PC-3 (cell line): ENCODE measurements around the gene ZNF132. TPM values are rescaled to one million over a fixed set of nuclear protein-coding genes. Genes with fewer than 3 reads are reported as not detected.

Experiments
- ATAC-seq: fragments of 200-7000 bp; cut with Tn5 transposase; 2 replicates; pipeline ENCODE4 v1.9.1; 2020; ENCODE audit warnings: mild to moderate bottlenecking, moderate library complexity
- BruUV-seq: library from RNA; stranded (reverse); fragments of 400-500 nt; replicated peaks from 2 replicates; lab custom pipeline; 2021; lab: Mats Ljungman, UMichigan
- CTCF ChIA-PET: fragments of 300-600 bp; sonication (Branson Sonifier 250); formaldehyde crosslinking; loops from one replicate; lab custom pipeline; 2022; ENCODE audit warnings: antibody characterized with exemption; lab: Charles Lee
- POLR2A ChIA-PET: fragments of 300-600 bp; sonication (Branson Sonifier 250); formaldehyde crosslinking; loops from one replicate; lab custom pipeline; 2022; ENCODE audit warnings: antibody characterized with exemption; ENCODE audit not compliant: unreplicated experiment; lab: Charles Lee
- DNase-seq: peaks from one replicate; pipeline ENCODE4 v3.0.0-alpha.2; 2015
- H2AFZ ChIP-seq: fragments of 300-600 bp; sonication (generic); 2 replicates; pipeline ENCODE4 v1.6.0; 2016; ENCODE audit warnings: antibody characterized with exemption, low read length
- H3F3A ChIP-seq: fragments of 300-600 bp; sonication (generic); one replicate; pipeline ENCODE4 v1.6.0; 2017; ENCODE audit warnings: antibody characterized with exemption, low read length, control low read depth, mild to moderate bottlenecking; ENCODE audit not compliant: unreplicated experiment
- H3K27ac ChIP-seq: fragments of 300-600 bp; sonication (generic); 2 replicates; pipeline ENCODE4 v1.5.1; 2016; ENCODE audit warnings: mild to moderate bottlenecking, low read length
- H3K27me3 ChIP-seq: fragments of 300-600 bp; sonication (generic); 2 replicates; pipeline ENCODE4 v1.6.1; 2016; ENCODE audit warnings: low read length, mixed read lengths
- H3K36me3 ChIP-seq: fragments of 300-600 bp; sonication (generic); 2 replicates; pipeline ENCODE4 v1.6.1; 2016; ENCODE audit warnings: low read depth, mixed run types, low read length, mixed read lengths
- H3K4me1 ChIP-seq: fragments of 300-600 bp; sonication (generic); 2 replicates; pipeline ENCODE4 v1.5.1; 2016; ENCODE audit warnings: low read length; ENCODE audit not compliant: insufficient read depth
- H3K4me2 ChIP-seq: fragments of 300-600 bp; sonication (generic); 2 replicates; pipeline ENCODE4 v1.6.0; 2016; ENCODE audit warnings: low read length
- H3K4me3 ChIP-seq: fragments of 300-600 bp; sonication (generic); 2 replicates; pipeline ENCODE4 v1.5.1; 2016; ENCODE audit warnings: mild to moderate bottlenecking, low read length, mixed read lengths
- H3K79me2 ChIP-seq: fragments of 300-600 bp; sonication (generic); 2 replicates; pipeline ENCODE4 v1.6.1; 2017; ENCODE audit warnings: low read length, mixed read lengths
- H3K9ac ChIP-seq: fragments of 300-600 bp; sonication (generic); 2 replicates; pipeline ENCODE4 v1.6.0; 2016; ENCODE audit warnings: mild to moderate bottlenecking, low read length
- H3K9me2 ChIP-seq: fragments of 300-600 bp; sonication (generic); replicated peaks from 2 replicates; pipeline ENCODE4 v1.6.1; 2016; ENCODE audit warnings: mixed run types, low read length, mixed read lengths
- H3K9me3 ChIP-seq: fragments of 300-600 bp; sonication (generic); 2 replicates; pipeline ENCODE4 v1.6.1; 2016; ENCODE audit warnings: low read length, mixed read lengths
- H4K20me1 ChIP-seq: fragments of 300-600 bp; sonication (generic); 2 replicates; pipeline ENCODE4 v1.6.1; 2016; ENCODE audit warnings: low read length, mixed read lengths
- CTCF ChIP-seq: fragments of 300-600 bp; sonication (generic); conservative IDR thresholded peaks from 2 replicates; pipeline ENCODE4 v1.5.1; 2017; ENCODE audit warnings: antibody characterized with exemption, low read depth, mild to moderate bottlenecking, low read length
- EZH2 ChIP-seq: fragments of 300-600 bp; sonication (generic); IDR thresholded peaks from one replicate; pipeline ENCODE4 v1.6.1; 2017; ENCODE audit warnings: antibody characterized with exemption, mild to moderate bottlenecking, low read length; ENCODE audit not compliant: unreplicated experiment
- EZH2phosphoT487 ChIP-seq: fragments of 300-600 bp; sonication (generic); IDR thresholded peaks from 2 replicates; pipeline ENCODE4 v1.6.1; 2018; ENCODE audit warnings: mild to moderate bottlenecking, antibody characterized with exemption, low read length, borderline replicate concordance
- intact Hi-C: fragments of 100-400 bp; cut with micrococcal nuclease; formaldehyde crosslinking; loops from 2 replicates; pipeline ENCODE4 v1.9.0; 2023
- total RNA-seq: library from RNA; depleted of rRNA; stranded (reverse); fragments of >200 nt; gene quantifications from 2 replicates; pipeline ENCODE4 v1.2.3, GENCODE V29; 2014

The ZNF132 gene
- total RNA-seq, 1 experiment from 2014 or later, result not detected

GRCh38 chr19:58429745-58430144 is 10.2 kb downstream of the ZNF132 start:
- POLR2A ChIA-PET, result no interaction called here
- Histone ChIP-seq H3K9me2 (no peaks in the 10 kb centered on the region), H4K20me1 (no peaks in the 10 kb centered on the region), H3K79me2 (no peaks in the 10 kb centered on the region), H3K4me2 (no peak overlapping the region), H3K4me3 (no peak overlapping the region), H3F3A (no peaks in the 10 kb centered on the region), H3K27ac (no peak overlapping the region), H3K36me3 (peaks cover 28% of the 10 kb centered on the region), H3K9ac (no peak overlapping the region), H2AFZ (no peak overlapping the region), H3K27me3 (no peaks in the 10 kb centered on the region), H3K9me3 (peaks cover 19% of the 10 kb centered on the region), H3K4me1 (no peaks in the 10 kb centered on the region)
- CTCF ChIA-PET, result no interaction called here
- DNase-seq (no peak), ATAC-seq (no peak)
- BruUV-seq, result no TSS peak
- TF ChIP-seq CTCF, result no peak
- TF ChIP-seq EZH2, result no peak
- TF ChIP-seq EZH2phosphoT487, result no peak
- intact Hi-C loops, result no loop called here

DNA sequence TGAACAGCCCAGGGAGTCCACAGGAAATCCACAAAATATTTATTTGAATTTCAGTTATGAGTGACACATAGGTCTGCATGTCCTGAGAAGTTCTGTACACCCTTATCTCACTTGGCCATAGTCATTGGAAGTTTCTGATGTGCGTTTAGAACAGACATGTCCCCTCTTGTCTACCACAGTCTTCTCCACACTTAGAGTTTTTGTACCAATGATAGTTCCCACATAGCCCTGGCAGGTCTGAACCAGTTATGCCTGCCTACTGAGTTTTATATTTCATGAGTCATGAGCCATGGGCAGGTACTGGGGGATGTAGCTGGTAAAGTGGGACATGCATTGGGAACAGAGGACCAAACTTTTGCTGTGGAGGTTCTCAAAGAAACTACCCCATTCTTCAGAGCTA is 11.3 kb downstream of the ZNF132 start:
- Histone ChIP-seq H3K79me2 (no peaks in the 10 kb centered on the region), H3K9me3 (peaks cover 9% of the 10 kb centered on the region), H3K27ac (no peak overlapping the region), H3K9ac (no peak overlapping the region), H3F3A (no peaks in the 10 kb centered on the region), H2AFZ (no peak overlapping the region), H3K27me3 (no peaks in the 10 kb centered on the region), H3K4me1 (no peaks in the 10 kb centered on the region), H4K20me1 (no peaks in the 10 kb centered on the region), H3K4me3 (no peak overlapping the region), H3K4me2 (no peak overlapping the region), H3K9me2 (no peaks in the 10 kb centered on the region), H3K36me3 (peaks cover 18% of the 10 kb centered on the region)
- BruUV-seq, result no TSS peak
- ChIA-PET POLR2A (no interaction called here), CTCF (no interaction called here)
- DNase-seq (no peak), ATAC-seq (no peak)
- intact Hi-C loops, result no loop called here
- no peak for TF ChIP-seq CTCF
- no peak for TF ChIP-seq EZH2
- TF ChIP-seq EZH2phosphoT487, result no peak

GRCh38 chr19:58417071-58417470 is 22.9 kb downstream of the ZNF132 start:
- TF ChIP-seq EZH2, result no peak
- TF ChIP-seq EZH2phosphoT487, result no peak
- no peak for TF ChIP-seq CTCF
- CTCF ChIA-PET, result no interaction called here
- Histone ChIP-seq H3K4me3 (no peak overlapping the region), H3K4me2 (no peak overlapping the region), H3K9ac (no peak overlapping the region), H2AFZ (no peak overlapping the region), H3K4me1 (no peaks in the 10 kb centered on the region), H4K20me1 (no peaks in the 10 kb centered on the region), H3K79me2 (no peaks in the 10 kb centered on the region), H3K36me3 (peaks cover 41% of the 10 kb centered on the region), H3K9me2 (no peaks in the 10 kb centered on the region), H3F3A (no peaks in the 10 kb centered on the region), H3K9me3 (no peaks in the 10 kb centered on the region), H3K27ac (no peak overlapping the region), H3K27me3 (no peaks in the 10 kb centered on the region)
- no peak for ATAC-seq
- intact Hi-C loops, result no loop called here
- DNase-seq, result no peak
- BruUV-seq, result TSS peak; percentile 25
- POLR2A ChIA-PET, result no interaction called here
